ENCODE measurements around the gene SMYD5. TPM values are rescaled to one million over a fixed set of nuclear protein-coding genes. Genes with fewer than 3 reads are reported as not detected.

SMYD5 gene
- total RNA-seq, 3 donors from 2014 or later = 14.1 to 21.6 (median 18.3) TPM

DNA sequence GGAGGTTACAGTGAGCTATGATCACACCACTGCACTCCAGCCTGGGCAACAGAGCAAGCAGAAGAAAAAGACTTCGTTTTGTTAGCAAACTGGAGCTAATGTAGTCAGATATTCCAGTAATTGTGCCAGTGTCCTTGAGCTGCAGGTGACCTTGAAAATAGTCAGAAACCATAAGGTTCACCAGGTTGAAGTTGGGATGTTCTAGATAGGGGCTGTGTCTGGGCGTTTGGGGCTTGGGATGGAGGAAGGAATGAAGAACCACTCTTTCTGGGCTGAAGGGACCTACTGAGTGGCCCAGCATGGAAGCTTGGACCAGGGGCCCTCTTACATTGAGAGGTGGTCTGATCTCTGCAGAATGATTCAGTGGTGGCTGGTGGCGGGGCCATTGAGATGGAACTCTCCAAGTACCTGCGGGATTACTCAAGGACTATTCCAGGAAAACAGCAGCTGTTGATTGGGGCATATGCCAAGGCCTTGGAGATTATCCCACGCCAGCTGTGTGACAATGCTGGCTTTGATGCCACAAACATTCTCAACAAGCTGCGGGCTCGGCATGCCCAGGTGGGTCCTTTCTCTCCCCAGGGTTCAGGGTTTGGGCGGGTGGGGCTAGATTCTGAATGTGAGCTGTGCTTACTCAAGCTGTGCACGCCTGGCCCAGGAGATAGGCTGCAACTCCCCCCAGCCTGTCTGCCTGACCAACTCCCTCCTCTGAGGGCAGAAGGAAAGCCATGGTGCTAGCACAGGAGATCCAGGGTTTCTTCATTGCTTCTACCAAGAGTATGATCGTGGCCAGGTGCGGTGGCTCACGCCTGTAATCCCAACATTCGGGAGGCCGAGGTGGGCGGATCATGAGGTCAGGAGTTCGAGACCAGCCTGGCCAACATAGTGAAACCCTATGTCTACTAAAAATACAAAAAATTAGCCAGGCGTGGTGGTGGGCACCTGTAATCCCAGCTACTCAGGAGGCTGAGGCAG lies 37.1 kb downstream of the SMYD5 start:
- Histone ChIP-seq H3K36me3 (peaks cover 24% of the 10 kb centered on the region), H3K9me3 (no peaks in the 10 kb centered on the region), H3K4me1 (no peaks in the 10 kb centered on the region), H3K27ac (no peak overlapping the region), H3K27me3 (no peaks in the 10 kb centered on the region), H3K4me3 (no peak overlapping the region)
- intact Hi-C loops (cut with DNase I; ENCODE audit: low total_unique reads) = no loop called here
- no peak for DNase-seq (ENCODE audit: low spot score in 2 of 2)
- TF ChIP-seq POLR2A (IDR thresholded peaks at IDR 0.05) (no peak), POLR2AphosphoS5 (IDR thresholded peaks at IDR 0.05) (no peak)
- TF ChIP-seq, protein P1, sequence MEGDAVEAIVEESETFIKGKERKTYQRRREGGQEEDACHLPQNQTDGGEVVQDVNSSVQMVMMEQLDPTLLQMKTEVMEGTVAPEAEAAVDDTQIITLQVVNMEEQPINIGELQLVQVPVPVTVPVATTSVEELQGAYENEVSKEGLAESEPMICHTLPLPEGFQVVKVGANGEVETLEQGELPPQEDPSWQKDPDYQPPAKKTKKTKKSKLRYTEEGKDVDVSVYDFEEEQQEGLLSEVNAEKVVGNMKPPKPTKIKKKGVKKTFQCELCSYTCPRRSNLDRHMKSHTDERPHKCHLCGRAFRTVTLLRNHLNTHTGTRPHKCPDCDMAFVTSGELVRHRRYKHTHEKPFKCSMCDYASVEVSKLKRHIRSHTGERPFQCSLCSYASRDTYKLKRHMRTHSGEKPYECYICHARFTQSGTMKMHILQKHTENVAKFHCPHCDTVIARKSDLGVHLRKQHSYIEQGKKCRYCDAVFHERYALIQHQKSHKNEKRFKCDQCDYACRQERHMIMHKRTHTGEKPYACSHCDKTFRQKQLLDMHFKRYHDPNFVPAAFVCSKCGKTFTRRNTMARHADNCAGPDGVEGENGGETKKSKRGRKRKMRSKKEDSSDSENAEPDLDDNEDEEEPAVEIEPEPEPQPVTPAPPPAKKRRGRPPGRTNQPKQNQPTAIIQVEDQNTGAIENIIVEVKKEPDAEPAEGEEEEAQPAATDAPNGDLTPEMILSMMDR (IDR thresholded peaks at IDR 0.05) = no peak

DNA sequence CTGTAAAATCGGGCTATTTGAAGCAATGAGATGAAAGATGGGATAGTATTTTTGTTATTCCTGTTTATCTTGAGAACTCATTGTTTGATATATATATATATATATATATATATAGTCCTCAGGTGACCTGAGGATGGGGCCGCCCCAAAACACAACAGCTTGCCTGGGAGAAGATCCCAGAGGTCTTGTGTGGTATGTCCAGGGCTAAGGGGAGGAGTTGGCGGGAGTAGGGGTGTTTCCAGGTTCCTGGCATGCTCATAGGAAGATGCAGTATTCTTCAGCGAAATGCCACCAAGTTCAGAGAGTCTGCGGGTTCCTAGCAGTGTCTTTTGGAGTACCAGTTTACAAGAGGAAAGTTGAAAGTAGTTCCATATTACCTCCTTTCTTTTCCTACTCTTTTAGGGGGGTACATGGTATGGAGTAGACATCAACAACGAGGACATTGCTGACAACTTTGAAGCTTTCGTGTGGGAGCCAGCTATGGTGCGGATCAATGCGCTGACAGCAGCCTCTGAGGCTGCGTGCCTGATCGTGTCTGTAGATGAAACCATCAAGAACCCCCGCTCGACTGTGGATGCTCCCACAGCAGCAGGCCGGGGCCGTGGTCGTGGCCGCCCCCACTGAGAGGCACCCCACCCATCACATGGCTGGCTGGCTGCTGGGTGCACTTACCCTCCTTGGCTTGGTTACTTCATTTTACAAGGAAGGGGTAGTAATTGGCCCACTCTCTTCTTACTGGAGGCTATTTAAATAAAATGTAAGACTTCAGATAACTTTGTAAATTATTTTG lies 38.4 kb downstream of the SMYD5 start:
- no peaks in the 10 kb centered on the region for H3K9me3 ChIP-seq
- peaks cover 16% of the 10 kb centered on the region for H3K36me3 ChIP-seq
- intact Hi-C loops (cut with DNase I; ENCODE audit: low total_unique reads) = no loop called here
- no peaks in the 10 kb centered on the region for H3K4me1 ChIP-seq
- H3K4me3 ChIP-seq = no peak overlapping the region
- H3K27ac ChIP-seq = no peak overlapping the region
- no peaks in the 10 kb centered on the region for H3K27me3 ChIP-seq
- no peak for DNase-seq (ENCODE audit: low spot score in 2 of 2)
- TF ChIP-seq POLR2AphosphoS5 (IDR thresholded peaks at IDR 0.05) (no peak), POLR2A (IDR thresholded peaks at IDR 0.05) (no peak)
- TF ChIP-seq, protein P1 (IDR thresholded peaks at IDR 0.05) = no peak

DNA sequence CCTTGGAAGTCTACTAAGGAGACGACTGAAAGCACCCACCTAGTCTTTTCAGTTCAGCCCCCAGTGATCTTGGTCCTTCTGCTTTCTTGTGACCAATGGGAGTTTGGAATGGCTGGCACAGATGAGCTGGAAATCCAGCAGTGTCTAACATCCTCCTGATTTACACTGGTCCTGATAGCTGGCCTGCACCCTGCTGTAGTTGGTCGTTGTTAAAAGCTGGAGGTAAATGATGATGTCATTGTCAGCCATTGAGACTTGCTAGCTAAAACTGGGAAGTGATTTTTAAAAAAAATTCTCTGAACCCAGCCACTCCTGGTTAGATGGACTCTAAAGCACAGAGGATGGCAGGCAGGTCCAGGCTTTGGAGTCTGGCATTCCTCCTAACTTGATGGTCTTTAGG lies 39.4 kb downstream of the SMYD5 start:
- no peaks in the 10 kb centered on the region for H3K4me1 ChIP-seq
- H3K27me3 ChIP-seq = no peaks in the 10 kb centered on the region
- intact Hi-C loops (cut with DNase I; ENCODE audit: low total_unique reads) = no loop called here
- no peak for TF ChIP-seq POLR2A (IDR thresholded peaks at IDR 0.05)
- TF ChIP-seq POLR2AphosphoS5 (IDR thresholded peaks at IDR 0.05) = no peak
- TF ChIP-seq, protein P1 (IDR thresholded peaks at IDR 0.05) = no peak
- DNase-seq (ENCODE audit: low spot score in 2 of 2) = no peak
- H3K4me3 ChIP-seq = no peak overlapping the region
- H3K27ac ChIP-seq = no peak overlapping the region
- peaks cover 11% of the 10 kb centered on the region for H3K36me3 ChIP-seq
- no peaks in the 10 kb centered on the region for H3K9me3 ChIP-seq

DNA sequence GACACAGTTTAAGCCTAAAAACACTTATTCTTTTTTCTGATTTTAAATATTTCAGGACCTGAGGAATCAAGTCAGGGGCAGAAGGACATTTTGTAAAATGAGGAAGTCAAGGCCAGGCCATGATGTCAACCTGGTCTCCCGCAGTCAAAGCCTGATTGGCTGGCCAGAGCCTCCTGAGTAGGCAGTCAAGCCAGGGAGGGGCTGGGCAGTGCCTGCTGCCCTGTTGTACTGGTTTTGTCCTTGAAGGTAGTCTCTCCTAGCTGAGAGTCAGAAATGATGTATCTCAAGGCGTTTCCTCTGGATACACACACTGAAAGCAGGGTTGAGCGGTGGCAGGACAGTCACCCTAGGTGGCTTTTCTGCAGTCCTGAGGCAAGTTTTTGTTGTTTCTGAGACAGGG lies 39.9 kb downstream of the SMYD5 start:
- Histone ChIP-seq H3K4me1 (no peaks in the 10 kb centered on the region), H3K27me3 (no peaks in the 10 kb centered on the region), H3K4me3 (no peak overlapping the region), H3K27ac (no peak overlapping the region), H3K36me3 (peaks cover 11% of the 10 kb centered on the region), H3K9me3 (no peaks in the 10 kb centered on the region)
- TF ChIP-seq POLR2A (IDR thresholded peaks at IDR 0.05) = no peak
- TF ChIP-seq, protein P1 (IDR thresholded peaks at IDR 0.05) = no peak
- TF ChIP-seq POLR2AphosphoS5 (IDR thresholded peaks at IDR 0.05) = no peak
- no peak for DNase-seq (ENCODE audit: low spot score in 2 of 2)
- intact Hi-C loops (cut with DNase I; ENCODE audit: low total_unique reads) = no loop called here

Data from breast epithelium (tissue), 4 donors.